GM19372 (cell line): Measurements from ENCODE around the gene PPP1R37.

Experiments used
- ATAC-seq: cut with Tn5 transposase; IDR thresholded peaks from one replicate; pipeline ENCODE4 v1.9.1; 2021; ENCODE audit warnings: mild to moderate bottlenecking, low read depth, moderate library complexity; ENCODE audit not compliant: unreplicated experiment

Gene PPP1R37

DNA sequence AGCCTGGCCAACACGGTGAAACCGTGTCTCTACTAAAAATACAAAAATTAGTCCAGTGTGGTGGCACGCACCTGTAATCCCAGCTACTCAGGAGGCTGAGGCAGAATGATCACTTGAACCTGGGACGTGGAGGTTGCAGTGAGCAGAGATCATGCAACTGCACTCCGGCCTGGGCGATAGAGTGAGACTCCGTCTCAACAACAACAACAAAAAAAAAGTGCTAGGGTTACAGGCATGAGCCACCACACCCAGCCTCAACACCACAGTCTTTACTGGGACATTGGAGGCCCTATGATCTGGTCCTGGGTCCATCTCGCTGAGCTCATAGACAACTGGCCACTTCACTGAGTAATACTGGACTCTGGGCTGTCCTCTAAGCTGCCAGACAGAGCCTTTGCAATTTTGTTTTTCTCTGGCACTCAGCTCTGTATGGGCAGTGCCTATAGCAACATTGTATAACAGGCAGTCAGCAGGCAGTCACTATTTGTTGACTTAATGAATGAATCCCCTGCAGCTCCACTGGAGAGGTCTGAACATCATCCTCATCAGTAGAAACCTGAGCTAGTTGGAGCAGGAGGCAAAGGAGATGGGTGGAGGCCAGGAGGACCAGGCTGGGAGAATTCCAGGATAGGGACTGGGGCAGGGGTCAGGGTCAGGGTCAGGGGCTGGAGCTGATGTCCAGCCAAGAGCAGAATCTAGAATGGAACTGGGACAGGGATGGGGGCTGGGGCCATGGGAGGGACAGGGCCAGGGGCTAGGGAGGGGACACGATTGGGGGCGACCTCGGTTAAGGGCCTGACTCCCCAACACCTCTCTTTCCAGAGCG lies 93.7 kb downstream of the PPP1R37 start:
- no peak for ATAC-seq

DNA sequence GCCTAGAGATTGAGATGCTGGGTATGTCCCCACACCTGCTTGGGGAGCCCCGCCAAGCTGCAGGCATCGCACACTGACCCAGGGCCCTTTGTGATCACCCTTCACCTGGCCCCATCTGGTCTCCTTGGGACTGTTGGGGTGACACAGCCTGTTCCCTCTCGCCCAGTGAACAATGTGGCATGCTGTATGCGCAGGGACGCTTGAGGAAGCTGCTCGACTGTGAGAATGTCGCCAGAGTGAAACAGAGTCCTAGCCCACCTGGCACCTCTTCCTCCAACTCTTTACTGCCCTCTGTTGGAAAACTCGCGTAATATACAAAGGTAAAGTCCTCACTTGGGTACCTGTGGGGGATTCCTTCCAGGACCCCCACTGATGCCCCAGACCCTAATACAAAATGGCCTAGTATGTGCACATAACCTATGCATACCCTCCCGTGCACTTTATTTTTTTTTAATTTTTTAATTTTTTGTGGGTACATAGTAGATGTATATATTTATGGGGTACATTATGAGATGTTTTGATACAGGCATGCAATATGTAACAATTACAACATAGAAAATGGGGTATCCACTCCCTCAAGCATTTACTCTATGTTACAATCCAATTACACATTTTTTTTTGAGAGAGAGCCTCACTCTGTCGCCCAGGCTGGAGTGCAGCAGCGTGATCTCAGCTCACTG lies 94.6 kb downstream of the PPP1R37 start:
- no peak for ATAC-seq

DNA sequence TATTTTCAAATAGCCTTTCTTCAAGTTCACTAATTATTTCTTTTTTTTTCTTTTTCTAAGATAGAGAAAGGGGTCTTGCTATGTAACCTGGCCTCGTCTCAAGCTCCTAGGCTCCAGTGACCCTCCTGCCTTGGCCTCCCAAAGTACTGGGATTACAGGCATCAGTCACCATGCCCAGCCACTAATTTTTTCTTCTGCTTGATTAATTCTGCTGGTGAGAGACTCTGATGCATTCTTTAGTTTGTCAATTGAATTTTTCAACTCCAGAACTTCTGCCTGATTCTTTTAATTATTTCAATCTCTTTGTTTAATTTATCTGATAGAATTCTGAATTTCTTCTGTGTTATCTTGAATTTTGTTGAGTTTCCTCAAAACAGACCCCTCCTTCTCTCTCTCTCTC lies 97.0 kb downstream of the PPP1R37 start:
- no peak for ATAC-seq

DNA sequence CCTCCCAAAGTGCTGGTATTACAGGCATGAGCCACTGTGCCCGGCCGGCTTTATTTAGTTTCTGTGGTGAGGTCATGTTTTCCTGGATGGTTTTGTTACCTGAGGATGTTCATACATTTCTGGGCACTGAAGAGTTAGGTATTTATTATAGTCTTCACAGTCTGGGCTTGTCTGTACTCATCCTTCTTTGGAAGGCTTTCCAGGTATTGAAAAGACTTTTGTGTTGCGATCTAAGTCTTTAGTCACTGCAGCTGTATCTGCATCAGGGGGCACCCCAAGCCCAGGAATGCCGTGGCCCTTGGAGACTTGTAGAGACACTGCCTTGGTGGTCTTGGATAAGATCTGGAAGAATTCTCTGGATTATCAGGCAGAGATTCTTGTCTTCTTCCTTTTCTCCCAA lies 98.4 kb downstream of the PPP1R37 start:
- ATAC-seq = no peak

DNA sequence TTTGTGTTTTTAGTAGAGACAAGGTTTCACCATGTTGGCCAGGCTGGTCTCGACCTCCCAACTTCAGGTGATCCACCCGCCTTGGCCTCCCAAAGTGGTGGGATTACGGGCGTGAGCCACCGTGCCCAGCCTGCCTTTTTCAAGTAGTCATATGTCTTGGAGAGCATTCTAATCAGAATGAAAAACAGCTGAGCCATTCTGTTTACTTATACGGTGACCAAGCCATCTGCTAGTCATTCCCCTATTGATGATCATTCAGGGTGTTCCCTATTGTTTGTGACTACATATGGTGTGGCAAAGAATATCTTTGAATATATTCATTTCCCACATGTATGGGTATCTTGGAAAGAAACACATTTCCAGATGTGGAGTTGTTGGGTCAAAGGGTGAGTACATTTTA lies 102.8 kb downstream of the PPP1R37 start:
- no peak for ATAC-seq
